ACC112 (cell line): ENCODE data around the gene CD151.

Source experiments
- H2AFZ ChIP-seq: fragments of 200-600 bp; sonication (generic); one replicate; pipeline ENCODE4 v1.6.0; 2017; ENCODE audit warnings: antibody characterized with exemption, low read length; ENCODE audit not compliant: unreplicated experiment
- H3K27ac ChIP-seq: fragments of 200-600 bp; sonication (generic); 2 replicates; pipeline ENCODE4 v1.5.1; 2014; ENCODE audit warnings: low read depth, mild to moderate bottlenecking, antibody characterized with exemption, low read length, moderate library complexity
- H3K27me3 ChIP-seq: fragments of 200-600 bp; sonication (generic); 2 replicates; pipeline ENCODE4 v1.6.1; 2014; ENCODE audit warnings: mild to moderate bottlenecking, antibody characterized with exemption, low read length, moderate library complexity, mixed read lengths; ENCODE audit not compliant: insufficient read depth
- H3K36me3 ChIP-seq: fragments of 200-600 bp; sonication (generic); 2 replicates; pipeline ENCODE4 v1.6.1; 2016; ENCODE audit warnings: mild to moderate bottlenecking, antibody characterized with exemption, low read length, moderate library complexity, mixed read lengths; ENCODE audit not compliant: insufficient read depth
- H3K4me1 ChIP-seq: fragments of 200-600 bp; sonication (generic); one replicate; pipeline ENCODE4 v1.6.1; 2016; ENCODE audit warnings: low read length, mixed read lengths; ENCODE audit not compliant: insufficient read depth, unreplicated experiment, control insufficient read depth
- H3K4me3 ChIP-seq: fragments of 200-600 bp; sonication (generic); 2 replicates; pipeline ENCODE4 v1.5.1; 2014; ENCODE audit warnings: mild to moderate bottlenecking, low read depth, low read length
- H3K79me2 ChIP-seq: fragments of 200-600 bp; sonication (generic); one replicate; pipeline ENCODE4 v1.6.0; 2016; ENCODE audit warnings: low read length; ENCODE audit not compliant: control insufficient read depth, unreplicated experiment, insufficient read depth

CD151 gene

GRCh38 chr11:862081-862661 lies 29.4 kb downstream of the CD151 start:
- Histone ChIP-seq H3K4me3 (no peak overlapping the region), H3K79me2 (peaks cover 4% of the 10 kb centered on the region), H3K27me3 (no peaks in the 10 kb centered on the region), H3K36me3 (no peaks in the 10 kb centered on the region), H3K4me1 (peaks cover 16% of the 10 kb centered on the region), H3K27ac (no peak overlapping the region), H2AFZ (no peak overlapping the region)

- Histone ChIP-seq H2AFZ (no peak overlapping the region), H3K27ac (no peak overlapping the region), H3K4me3 (no peak overlapping the region), H3K79me2 (peaks cover 4% of the 10 kb centered on the region), H3K4me1 (peaks cover 16% of the 10 kb centered on the region), H3K27me3 (no peaks in the 10 kb centered on the region), H3K36me3 (no peaks in the 10 kb centered on the region)
These were observed 29.9 kb downstream of the CD151 start for GRCh38 chr11:862696-863022.

- Histone ChIP-seq H3K4me3 (no peak overlapping the region), H3K36me3 (no peaks in the 10 kb centered on the region), H3K27ac (no peak overlapping the region), H3K27me3 (no peaks in the 10 kb centered on the region), H3K4me1 (peaks cover 16% of the 10 kb centered on the region), H3K79me2 (peaks cover 4% of the 10 kb centered on the region), H2AFZ (no peak overlapping the region)
These were observed 30.5 kb downstream of the CD151 start for GRCh38 chr11:863023-863909.

- H3K27ac ChIP-seq, result no peak overlapping the region
- H2AFZ ChIP-seq, result no peak overlapping the region
- H3K4me1 ChIP-seq, result peaks cover 13% of the 10 kb centered on the region
These were observed 31.4 kb downstream of the CD151 start for GRCh38 chr11:863910-864827.

GRCh38 chr11:864898-865297 lies 32.1 kb downstream of the CD151 start:
- H3K27ac ChIP-seq, result no peak overlapping the region

More at GRCh38 chr11:863910-864827, 31.4 kb downstream of the CD151 start:
- Histone ChIP-seq H3K36me3 (no peaks in the 10 kb centered on the region), H3K79me2 (peaks cover 4% of the 10 kb centered on the region), H3K4me3 (no peak overlapping the region), H3K27me3 (no peaks in the 10 kb centered on the region)

GRCh38 chr11:865462-866430 lies 33.0 kb downstream of the CD151 start:
- no peak overlapping the region for H3K4me3 ChIP-seq
- no peak overlapping the region for H2AFZ ChIP-seq
- H3K79me2 ChIP-seq, result peaks cover 4% of the 10 kb centered on the region
- no peaks in the 10 kb centered on the region for H3K27me3 ChIP-seq
- H3K27ac ChIP-seq, result no peak overlapping the region
- H3K4me1 ChIP-seq, result no peaks in the 10 kb centered on the region
- H3K36me3 ChIP-seq, result no peaks in the 10 kb centered on the region

More at GRCh38 chr11:864898-865297, 32.1 kb downstream of the CD151 start:
- Histone ChIP-seq H3K79me2 (peaks cover 4% of the 10 kb centered on the region), H3K36me3 (no peaks in the 10 kb centered on the region), H3K4me3 (no peak overlapping the region), H3K27me3 (no peaks in the 10 kb centered on the region), H3K4me1 (peaks cover 7% of the 10 kb centered on the region), H2AFZ (no peak overlapping the region)

- H3K4me3 ChIP-seq, result no peak overlapping the region
- H3K4me1 ChIP-seq, result no peaks in the 10 kb centered on the region
- no peaks in the 10 kb centered on the region for H3K27me3 ChIP-seq
- no peak overlapping the region for H3K27ac ChIP-seq
- H2AFZ ChIP-seq, result no peak overlapping the region
- no peaks in the 10 kb centered on the region for H3K36me3 ChIP-seq
- peaks cover 4% of the 10 kb centered on the region for H3K79me2 ChIP-seq
These were observed 33.7 kb downstream of the CD151 start for GRCh38 chr11:866481-866880.

- no peak overlapping the region for H3K27ac ChIP-seq
- peaks cover 2% of the 10 kb centered on the region for H3K4me1 ChIP-seq
- H3K4me3 ChIP-seq, result no peak overlapping the region
- H2AFZ ChIP-seq, result no peak overlapping the region
- no peaks in the 10 kb centered on the region for H3K79me2 ChIP-seq
- no peaks in the 10 kb centered on the region for H3K36me3 ChIP-seq
- H3K27me3 ChIP-seq, result no peaks in the 10 kb centered on the region
These were observed 35.2 kb downstream of the CD151 start for GRCh38 chr11:867856-868358.

- Histone ChIP-seq H3K4me3 (no peak overlapping the region), H3K27ac (no peak overlapping the region), H3K79me2 (no peaks in the 10 kb centered on the region), H3K27me3 (no peaks in the 10 kb centered on the region), H3K36me3 (no peaks in the 10 kb centered on the region), H2AFZ (no peak overlapping the region), H3K4me1 (peaks cover 2% of the 10 kb centered on the region)
These were observed 35.6 kb downstream of the CD151 start for GRCh38 chr11:868394-868793.
